ENCODE measurements around the gene NUCB1.
"Not testable (repeated sequence)": the region's sequence is repeated elsewhere in the genome, so short reads cannot be mapped to it uniquely, and the experiment has no call there.

NUCB1 gene

GRCh38 chr19:48906324-48906723 lies 6.2 kb downstream of the NUCB1 start:
- no peak for DNase-seq (ENCODE audit: low read depth)

- no peak for DNase-seq (ENCODE audit: low read depth)
These were observed 7.6 kb downstream of the NUCB1 start for GRCh38 chr19:48907671-48908070.

- DNase-seq (ENCODE audit: low read depth): not testable (repeated sequence)
These were observed 9.4 kb downstream of the NUCB1 start for GRCh38 chr19:48909424-48910077.

- no peak for DNase-seq (ENCODE audit: low read depth)
These were observed 10.7 kb downstream of the NUCB1 start for GRCh38 chr19:48910803-48911202.

- DNase-seq (ENCODE audit: low read depth): no peak
These were observed 13.2 kb downstream of the NUCB1 start for GRCh38 chr19:48913114-48913889.

- DNase-seq (ENCODE audit: low read depth): no peak
These were observed 14.1 kb downstream of the NUCB1 start for GRCh38 chr19:48914181-48914580.

GRCh38 chr19:48915757-48916156 lies 15.6 kb downstream of the NUCB1 start:
- DNase-seq (ENCODE audit: low read depth): no peak

- DNase-seq (ENCODE audit: low read depth): no peak
These were observed 18.0 kb downstream of the NUCB1 start for GRCh38 chr19:48918071-48918470.

- no peak for DNase-seq (ENCODE audit: low read depth)
These were observed 18.7 kb downstream of the NUCB1 start for GRCh38 chr19:48918801-48919247.

GRCh38 chr19:48919271-48919670 lies 19.2 kb downstream of the NUCB1 start:
- not testable (repeated sequence) for DNase-seq (ENCODE audit: low read depth)

- no peak for DNase-seq (ENCODE audit: low read depth)
These were observed 20.8 kb downstream of the NUCB1 start for GRCh38 chr19:48920949-48921348.

GRCh38 chr19:48921721-48922500 lies 21.8 kb downstream of the NUCB1 start:
- DNase-seq (ENCODE audit: low read depth): no peak

- DNase-seq (ENCODE audit: low read depth): no peak
These were observed 22.7 kb downstream of the NUCB1 start for GRCh38 chr19:48922548-48923490.

GRCh38 chr19:48925240-48925843 lies 25.2 kb downstream of the NUCB1 start:
- peak; percentile 71 for DNase-seq (ENCODE audit: low read depth)

GRCh38 chr19:48925890-48926289 lies 25.8 kb downstream of the NUCB1 start:
- not testable (repeated sequence) for DNase-seq (ENCODE audit: low read depth)

GRCh38 chr19:48926909-48927308 lies 26.8 kb downstream of the NUCB1 start:
- peak; percentile 98 for DNase-seq (ENCODE audit: low read depth)

GRCh38 chr19:48927692-48928091 lies 27.6 kb downstream of the NUCB1 start:
- DNase-seq (ENCODE audit: low read depth): not testable (repeated sequence)

- no peak for DNase-seq (ENCODE audit: low read depth)
These were observed 28.3 kb downstream of the NUCB1 start for GRCh38 chr19:48928164-48929025.

- no peak for DNase-seq (ENCODE audit: low read depth)
These were observed 33.3 kb downstream of the NUCB1 start, which contains the start of gene DHDH for GRCh38 chr19:48933382-48933932. DHDH (plus strand) TSS chr19:48933699; CDS start chr19:48933722, 23 bp downstream.

GRCh38 chr19:48934837-48935236 lies 34.7 kb downstream of the NUCB1 start:
- no peak for DNase-seq (ENCODE audit: low read depth)

Measured in stromal cell of bone marrow (primary cell).